Ramos (cell line): ENCODE measurements around the gene CPSF4L.
"Not testable (repeated sequence)": the region's sequence is repeated elsewhere in the genome, so short reads cannot be mapped to it uniquely, and the experiment has no call there.

Source experiments
- in situ Hi-C: fragments of 300-500 bp; cut with MboI; formaldehyde crosslinking; loops from one replicate; pipeline ENCODE4 v1.14.3; 2022; ENCODE audit warnings: low sequenced_read_pairs; ENCODE audit not compliant: unreplicated experiment

Gene CPSF4L

GRCh38 chr17:73271072-73271471 is 9.4 kb upstream of the CPSF4L start:
- in situ Hi-C loops: no loop called here

DNA sequence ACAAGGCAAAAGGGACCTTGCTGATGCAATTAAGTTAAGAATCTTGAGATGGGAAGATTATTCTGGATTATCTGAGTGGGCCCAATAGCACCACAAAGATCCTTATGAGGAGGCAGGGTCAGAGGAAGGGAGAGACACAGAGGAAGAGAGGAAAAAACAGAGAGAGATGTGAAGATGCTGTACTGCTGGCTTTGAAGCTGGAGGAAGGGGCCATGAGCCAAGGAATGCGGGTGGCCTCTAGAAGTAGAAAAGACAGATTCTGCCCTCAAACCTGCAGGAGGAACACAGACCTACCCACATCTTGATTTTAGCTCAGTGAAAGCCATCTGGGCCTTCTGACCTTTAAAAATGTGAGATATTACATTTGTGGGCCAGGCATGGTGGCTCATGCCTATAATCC is 8.1 kb upstream of the CPSF4L start:
- in situ Hi-C loops: no loop called here

DNA sequence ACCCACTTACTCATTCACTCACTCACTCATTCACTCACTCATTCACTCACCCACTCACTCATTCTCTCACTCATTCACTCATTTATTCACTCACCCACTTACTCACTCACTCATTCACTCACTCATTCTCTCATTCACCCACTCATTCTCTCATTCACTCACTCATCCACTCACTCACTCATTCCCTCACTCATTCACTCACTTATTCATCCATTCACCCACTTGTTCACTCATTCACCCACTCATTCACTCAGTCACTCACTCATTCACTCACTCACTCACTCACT is 7.6 kb upstream of the CPSF4L start:
- in situ Hi-C loops: no loop called here

- in situ Hi-C loops: no loop called here
Measured at GRCh38 chr17:73268582-73269328, 7.1 kb upstream of the CPSF4L start.

DNA sequence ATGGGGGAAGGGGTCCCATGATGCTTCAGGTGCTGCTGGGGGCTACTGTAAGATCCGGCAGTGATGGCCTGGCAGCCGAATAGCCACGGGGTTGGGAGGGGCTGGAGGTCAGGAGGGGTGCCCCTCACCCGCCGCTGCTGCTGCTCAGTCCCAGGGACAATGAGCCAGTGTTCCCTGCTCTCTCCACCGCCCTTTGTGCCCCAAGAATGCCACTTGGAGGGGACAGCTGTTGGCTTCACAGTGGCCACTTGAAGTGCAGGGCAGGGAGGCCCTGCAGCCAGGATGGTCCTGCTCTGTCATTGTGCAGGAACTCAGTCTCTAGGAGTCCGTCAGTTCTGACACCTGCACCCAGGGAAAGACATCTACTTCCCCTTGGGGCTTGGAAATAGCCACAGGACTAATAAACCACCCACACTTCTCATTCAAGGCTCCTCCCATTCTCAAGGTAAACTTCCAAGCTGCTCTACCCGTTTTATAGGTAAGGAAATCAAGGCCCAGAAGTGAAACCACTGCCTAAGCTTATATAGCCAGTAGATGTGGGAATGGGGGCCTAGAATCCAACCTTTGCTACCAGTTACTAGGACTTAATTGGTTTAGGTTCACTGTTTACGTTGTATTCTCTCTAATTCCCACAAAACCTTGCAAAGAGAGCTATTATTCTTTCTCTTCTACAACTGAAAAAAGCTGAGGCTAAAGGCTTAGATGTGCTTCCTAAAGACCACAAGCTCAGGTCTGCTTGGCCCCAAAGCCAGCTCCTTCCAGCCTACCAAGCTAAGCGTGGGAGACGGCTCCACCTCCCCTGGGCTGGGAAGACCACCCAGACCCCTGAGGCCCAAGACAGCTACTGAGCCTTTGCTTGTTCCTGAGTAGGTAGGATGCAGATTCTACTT is 6.2 kb upstream of the CPSF4L start:
- in situ Hi-C loops: no loop called here

GRCh38 chr17:73266796-73267195 is 5.1 kb upstream of the CPSF4L start:
- in situ Hi-C loops: no loop called here

DNA sequence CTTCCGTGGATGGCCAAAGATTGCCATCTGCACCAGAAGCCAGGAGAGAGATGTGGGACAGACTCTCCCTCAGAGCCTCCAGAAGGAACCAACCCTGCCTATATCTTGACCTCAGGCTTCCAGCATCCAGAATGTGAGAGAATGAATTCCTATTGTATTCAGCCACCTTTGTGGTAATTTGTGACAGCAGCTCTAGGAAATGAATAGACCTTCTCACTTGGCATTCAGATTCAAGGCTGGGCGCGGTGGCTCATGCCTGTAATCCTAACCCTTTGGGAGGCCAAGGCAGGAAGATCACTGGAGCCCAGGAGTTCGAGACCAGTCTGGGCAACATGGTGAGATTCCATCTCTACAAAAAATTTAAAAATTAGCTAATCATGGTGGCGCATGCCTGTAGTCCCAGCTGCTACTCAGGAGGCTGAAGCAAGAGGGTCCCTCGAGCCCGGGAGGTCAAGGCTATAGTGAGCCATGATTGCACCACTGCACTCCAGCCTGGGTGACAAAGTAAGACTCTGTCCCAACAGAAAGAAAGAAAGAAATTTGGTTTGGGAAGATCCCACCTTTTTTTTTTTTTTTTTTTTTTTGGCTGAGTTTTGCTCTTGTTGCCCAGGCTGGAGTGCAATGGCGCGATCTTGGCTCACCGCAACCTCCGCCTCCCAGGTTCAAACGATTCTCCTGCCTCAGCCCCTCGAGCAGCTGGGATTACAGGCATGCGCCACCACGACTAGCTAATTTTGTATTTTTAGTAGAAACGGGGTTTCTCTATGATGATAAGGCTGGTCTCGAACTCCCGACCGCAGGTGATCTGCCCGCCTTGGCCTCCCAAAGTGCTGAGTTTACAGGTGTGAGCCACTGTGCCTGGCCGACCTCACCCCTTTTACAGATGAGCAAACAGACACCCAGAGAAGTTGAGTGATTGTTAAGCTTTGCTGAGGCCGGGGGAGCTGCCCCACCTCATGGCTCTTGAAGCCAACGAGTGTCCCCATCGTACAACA is 4.3 kb upstream of the CPSF4L start:
- in situ Hi-C loops: no loop called here

DNA sequence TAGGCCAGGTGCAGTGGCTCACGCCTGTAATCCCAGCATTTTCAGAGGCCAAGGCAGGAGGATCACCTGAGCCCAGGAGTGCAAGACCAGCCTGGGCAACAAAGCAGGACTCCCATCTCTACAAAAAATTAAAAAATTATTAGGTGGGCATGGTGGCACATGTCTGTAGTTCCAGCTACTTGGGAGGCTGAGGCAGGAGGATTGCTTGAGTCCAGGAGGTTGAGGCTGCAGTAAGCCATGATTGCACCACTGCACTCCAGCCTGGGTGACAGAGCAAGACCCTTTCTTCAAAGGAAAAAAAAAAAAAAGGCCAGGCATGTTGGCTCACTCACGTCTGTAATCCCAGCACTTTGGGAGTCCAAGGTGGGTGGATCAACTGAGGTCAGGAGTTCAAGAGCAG is 2.8 kb upstream of the CPSF4L start:
- in situ Hi-C loops: not testable (repeated sequence)

- in situ Hi-C loops: no loop called here
Measured at GRCh38 chr17:73262676-73263642, 1.3 kb upstream of the CPSF4L start.

- in situ Hi-C loops: no loop called here
Measured at GRCh38 chr17:73261952-73262675, 434 bp upstream of the CPSF4L start.

DNA sequence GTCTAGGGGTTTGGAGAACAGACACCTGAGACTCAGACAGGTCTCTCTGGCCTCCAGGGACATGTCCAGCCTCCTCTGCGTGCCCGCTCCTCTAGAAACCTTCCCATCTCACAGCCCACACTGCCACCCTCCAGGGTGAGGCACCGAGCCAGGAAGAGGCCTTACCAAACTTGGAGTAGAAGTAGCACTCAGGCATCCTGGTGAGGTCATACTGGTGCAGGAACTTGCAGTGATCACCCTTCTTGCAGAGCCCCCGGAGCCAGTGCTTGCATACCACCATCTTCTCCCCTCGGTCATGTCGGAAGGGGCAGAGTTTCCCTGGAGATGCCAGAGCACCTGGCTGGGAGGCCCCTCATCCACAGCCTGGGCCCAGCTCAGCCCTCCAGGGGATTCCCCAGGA is 4.2 kb downstream of the CPSF4L start:
- in situ Hi-C loops: loop anchor here (5.0 kb wide), 1 partner anchor 115 kb away; no protein-coding TSS in a partner anchor

DNA sequence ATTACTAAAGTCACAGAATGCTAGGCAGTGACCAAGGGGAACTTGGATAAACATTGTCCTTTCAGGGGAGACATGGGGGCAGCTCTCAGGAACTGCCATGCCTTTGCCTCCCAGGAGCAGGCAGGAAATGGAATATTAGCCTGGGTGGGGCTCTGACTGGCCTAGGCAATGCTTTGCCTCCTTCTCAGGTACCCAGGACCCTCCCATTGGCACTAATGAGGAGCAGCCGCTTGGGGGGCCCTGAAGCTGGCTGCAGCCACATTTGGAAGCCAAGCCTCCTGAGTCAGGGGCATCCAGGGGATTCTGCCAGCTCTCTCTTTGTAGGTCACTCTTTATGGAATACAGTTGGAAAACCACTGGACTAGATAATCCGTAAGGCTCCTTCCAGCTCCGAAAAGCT is 5.5 kb downstream of the CPSF4L start:
- in situ Hi-C loops: loop anchor here (5.0 kb wide), 1 partner anchor 116 kb away; no protein-coding TSS in a partner anchor

GRCh38 chr17:73255671-73256181 is 6.0 kb downstream of the CPSF4L start:
- in situ Hi-C loops: loop anchor here (5.0 kb wide), 1 partner anchor 117 kb away; no protein-coding TSS in a partner anchor

DNA sequence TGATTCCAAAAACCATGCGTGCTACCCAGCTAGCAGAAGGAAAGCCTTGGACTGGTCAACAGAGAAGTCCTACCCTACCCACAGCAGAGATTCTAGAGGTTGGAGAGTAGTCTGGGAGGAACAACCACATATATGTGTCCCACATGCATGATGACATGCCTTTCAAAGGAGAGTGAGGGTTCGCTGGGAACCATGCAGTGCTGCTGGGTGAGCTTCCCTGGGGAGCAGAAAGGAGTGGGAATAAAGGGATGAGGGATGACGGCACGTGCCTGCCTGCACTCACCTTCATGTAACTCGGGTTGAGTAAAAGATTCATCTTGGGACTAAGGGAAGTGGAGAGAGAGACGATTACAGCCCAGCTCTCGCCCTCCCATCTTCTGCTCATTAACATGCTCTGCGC is 9.8 kb downstream of the CPSF4L start:
- in situ Hi-C loops: no loop called here

DNA sequence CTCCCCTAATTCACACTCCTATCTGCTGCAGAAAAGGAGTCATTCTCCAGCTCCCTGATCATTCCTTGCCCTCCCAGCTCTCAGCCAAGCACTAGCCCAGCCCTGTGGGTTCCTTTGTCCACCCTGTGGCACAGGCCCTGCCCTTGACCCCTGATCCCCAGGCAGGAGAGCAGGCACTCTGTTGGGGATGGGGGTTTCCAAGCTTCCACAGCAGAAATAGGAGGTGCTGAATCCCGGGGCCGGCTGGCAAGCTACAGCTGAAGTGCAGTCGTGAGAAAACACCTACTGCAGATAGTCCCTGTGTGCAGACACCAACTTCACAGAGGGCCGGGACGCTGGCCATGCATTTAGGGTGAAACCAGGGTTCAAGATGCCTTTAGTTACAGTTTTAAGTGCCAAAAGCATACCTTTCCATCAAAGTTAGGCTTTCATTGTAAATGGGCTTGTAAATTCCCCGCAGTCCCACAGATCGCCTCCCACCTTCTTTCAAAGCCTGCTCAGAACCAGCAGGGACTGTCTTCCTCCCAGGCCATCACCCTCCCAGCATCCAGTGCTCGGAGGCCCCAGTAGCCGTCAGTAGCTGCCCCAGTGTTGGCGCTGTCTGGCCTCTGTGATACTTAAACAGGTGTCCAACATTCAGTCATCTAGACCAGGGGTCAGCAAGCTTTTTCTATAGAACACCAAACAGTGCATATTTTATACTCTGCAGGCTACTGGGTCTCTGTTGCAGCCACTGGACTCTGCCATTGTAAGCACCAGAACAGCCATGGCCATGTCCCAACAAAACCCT is 10.6 kb downstream of the CPSF4L start:
- in situ Hi-C loops: no loop called here

- in situ Hi-C loops: no loop called here
Measured at GRCh38 chr17:73249700-73250099, 12.0 kb downstream of the CPSF4L start.

DNA sequence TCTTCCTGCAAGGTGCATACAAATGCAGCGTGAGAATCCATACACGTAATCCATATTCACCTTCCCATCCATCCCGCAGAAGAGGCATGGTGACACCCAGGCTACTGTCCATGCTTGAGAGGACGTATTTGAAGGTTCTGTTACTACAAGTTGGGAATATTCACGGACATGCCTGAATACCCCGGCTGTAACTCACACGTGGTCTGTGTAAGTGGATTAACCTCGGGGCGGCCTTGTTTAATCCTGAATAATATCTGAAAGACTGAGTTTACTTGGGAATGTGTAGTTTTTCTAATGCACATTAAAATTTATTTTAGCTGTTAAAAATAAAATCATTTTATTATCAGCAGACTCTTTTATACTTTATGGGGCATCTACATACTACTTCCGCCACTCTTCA is 13.1 kb downstream of the CPSF4L start:
- in situ Hi-C loops: no loop called here

- in situ Hi-C loops: no loop called here
Measured at GRCh38 chr17:73247726-73248125, 14.0 kb downstream of the CPSF4L start.
